ENCODE data around the gene PRKAR1A. TPM values are rescaled to one million over a fixed set of nuclear protein-coding genes. Genes with fewer than 3 reads are reported as not detected.
"Not testable (repeated sequence)": the region's sequence is repeated elsewhere in the genome, so short reads cannot be mapped to it uniquely, and the experiment has no call there.

Gene PRKAR1A
- 100 to 1,000 TPM; 154 to 171 TPM for total RNA-seq

- H3K27ac Mint-ChIP-seq: peak within 1 kb of the TSS; percentile 97 to 99
- no peaks in the 10 kb centered on the region for H3K9me3 Mint-ChIP-seq
- DNase-seq (ENCODE audit: low spot score in 2 of 2) (peak; percentile 83 to 94), ATAC-seq (peak; percentile 93 to 96)
- peaks cover 19 to 34% of the 10 kb centered on the region in 2 donors for H3K36me3 Mint-ChIP-seq
These were observed at the start of gene PRKAR1A for GRCh38 chr17:68512247-68512959. PRKAR1A (plus strand) TSS chr17:68512430; CDS start chr17:68515400, 2,970 bp downstream.

- Mint-ChIP-seq H3K9me3 (no peaks in the 10 kb centered on the region), H3K36me3 (no peaks in the 10 kb centered on the region), H3K27ac (no peak overlapping the region)
- ATAC-seq: no peak
- DNase-seq (ENCODE audit: low spot score in 2 of 2): no peak
These were observed 48.8 kb upstream of the PRKAR1A start for GRCh38 chr17:68463211-68464019.

- Mint-ChIP-seq H3K9me3 (no peaks in the 10 kb centered on the region), H3K36me3 (no peaks in the 10 kb centered on the region), H3K27ac (no peak overlapping the region)
- DNase-seq (ENCODE audit: low spot score in 2 of 2): no peak
- ATAC-seq: no peak
These were observed 43.9 kb upstream of the PRKAR1A start for GRCh38 chr17:68468334-68468733.

- H3K27ac Mint-ChIP-seq: no peak overlapping the region
- DNase-seq (ENCODE audit: low spot score in 2 of 2) (no peak), ATAC-seq (no peak)
- no peaks in the 10 kb centered on the region for H3K36me3 Mint-ChIP-seq
- no peaks in the 10 kb centered on the region for H3K9me3 Mint-ChIP-seq
These were observed 43.4 kb upstream of the PRKAR1A start for GRCh38 chr17:68468788-68469187.

GRCh38 chr17:68470961-68471360 lies 41.3 kb upstream of the PRKAR1A start:
- ATAC-seq (no peak), DNase-seq (ENCODE audit: low spot score in 2 of 2) (no peak)
- no peaks in the 10 kb centered on the region for H3K9me3 Mint-ChIP-seq
- H3K27ac Mint-ChIP-seq: no peak overlapping the region
- H3K36me3 Mint-ChIP-seq: no peaks in the 10 kb centered on the region

GRCh38 chr17:68480885-68481284 lies 31.3 kb upstream of the PRKAR1A start:
- no peak for ATAC-seq
- Mint-ChIP-seq H3K36me3 (peaks cover 0 to 8% of the 10 kb centered on the region in 2 donors), H3K9me3 (peaks cover 0 to 8% of the 10 kb centered on the region in 2 donors), H3K27ac (no peak overlapping the region)
- no peak for DNase-seq (ENCODE audit: low spot score in 2 of 2)

- peaks cover 0 to 8% of the 10 kb centered on the region in 2 donors for H3K36me3 Mint-ChIP-seq
- no peak for DNase-seq (ENCODE audit: low spot score in 2 of 2)
- no peak for ATAC-seq
- no peak overlapping the region for H3K27ac Mint-ChIP-seq
- H3K9me3 Mint-ChIP-seq: peaks cover 0 to 8% of the 10 kb centered on the region in 2 donors
These were observed 29.6 kb upstream of the PRKAR1A start for GRCh38 chr17:68482576-68483041.

GRCh38 chr17:68484458-68484857 lies 27.8 kb upstream of the PRKAR1A start:
- no peak for DNase-seq (ENCODE audit: low spot score in 2 of 2)
- ATAC-seq: no peak
- Mint-ChIP-seq H3K9me3 (peaks cover 0 to 2% of the 10 kb centered on the region in 2 donors), H3K36me3 (peaks cover 0 to 3% of the 10 kb centered on the region in 2 donors), H3K27ac (no peak overlapping the region)

GRCh38 chr17:68489919-68490318 lies 22.3 kb upstream of the PRKAR1A start:
- H3K36me3 Mint-ChIP-seq: no peaks in the 10 kb centered on the region

GRCh38 chr17:68491381-68492231 lies 20.6 kb upstream of the PRKAR1A start:
- H3K27ac Mint-ChIP-seq: no peak overlapping the region
- H3K9me3 Mint-ChIP-seq: no peaks in the 10 kb centered on the region
- H3K36me3 Mint-ChIP-seq: no peaks in the 10 kb centered on the region
- ATAC-seq (no peak), DNase-seq (ENCODE audit: low spot score in 2 of 2) (no peak)

More at GRCh38 chr17:68489919-68490318, 22.3 kb upstream of the PRKAR1A start:
- ATAC-seq: no peak
- H3K9me3 Mint-ChIP-seq: no peaks in the 10 kb centered on the region
- H3K27ac Mint-ChIP-seq: no peak overlapping the region
- no peak for DNase-seq (ENCODE audit: low spot score in 2 of 2)

GRCh38 chr17:68492394-68493054 lies 19.7 kb upstream of the PRKAR1A start:
- not testable (repeated sequence) for H3K9me3 Mint-ChIP-seq; ATAC-seq; H3K36me3 Mint-ChIP-seq; DNase-seq (ENCODE audit: low spot score in 2 of 2)
- H3K27ac Mint-ChIP-seq: peak overlapping the region in 1 of 2 donors; percentile 22

GRCh38 chr17:68495081-68495480 lies 17.1 kb upstream of the PRKAR1A start:
- no peaks in the 10 kb centered on the region for H3K36me3 Mint-ChIP-seq
- H3K9me3 Mint-ChIP-seq: peaks cover 0 to 5% of the 10 kb centered on the region in 2 donors
- DNase-seq (ENCODE audit: low spot score in 2 of 2) (no peak), ATAC-seq (peak in 1 of 2 donors; percentile 21)
- no peak overlapping the region for H3K27ac Mint-ChIP-seq

- Mint-ChIP-seq H3K9me3 (peaks cover 0 to 12% of the 10 kb centered on the region in 2 donors), H3K36me3 (peaks cover 0 to 6% of the 10 kb centered on the region in 2 donors), H3K27ac (peak overlapping the region in 1 of 2 donors; percentile 53)
- ATAC-seq (peak; percentile 62 to 66), DNase-seq (ENCODE audit: low spot score in 2 of 2) (no peak)
These were observed 14.3 kb upstream of the PRKAR1A start for GRCh38 chr17:68497885-68498319.

- Mint-ChIP-seq H3K9me3 (peaks cover 0 to 12% of the 10 kb centered on the region in 2 donors), H3K27ac (peak overlapping the region in 1 of 2 donors; percentile 53), H3K36me3 (peaks cover 0 to 6% of the 10 kb centered on the region in 2 donors)
- DNase-seq (ENCODE audit: low spot score in 2 of 2): no peak
- ATAC-seq: no peak
These were observed 13.5 kb upstream of the PRKAR1A start for GRCh38 chr17:68498479-68499326.

GRCh38 chr17:68499587-68499986 lies 12.6 kb upstream of the PRKAR1A start:
- H3K27ac Mint-ChIP-seq: no peak overlapping the region
- peaks cover 0 to 12% of the 10 kb centered on the region in 2 donors for H3K9me3 Mint-ChIP-seq
- H3K36me3 Mint-ChIP-seq: peaks cover 0 to 6% of the 10 kb centered on the region in 2 donors
- peak in 1 of 2 donors; percentile 56 for ATAC-seq
- no peak for DNase-seq (ENCODE audit: low spot score in 2 of 2)

All from activated naive CD4-positive, alpha-beta T cell treated with anti-CD3 and anti-CD28 coated beads, Interleukin-2, amount 50 U/mL, for 72 hours (primary cell).